HG03520 (cell line): ENCODE results near the gene ABR.
"Not testable (repeated sequence)": the region's sequence is repeated elsewhere in the genome, so short reads cannot be mapped to it uniquely, and the experiment has no call there.

Experiments
- ATAC-seq: cut with Tn5 transposase; IDR thresholded peaks from one replicate; pipeline ENCODE4 v1.9.1; 2021; ENCODE audit warnings: mild to moderate bottlenecking, moderate library complexity; ENCODE audit not compliant: unreplicated experiment

ABR gene

GRCh38 chr17:1174263-1174880, 5.4 kb downstream of the ABR start:
- ATAC-seq = no peak

- ATAC-seq = no peak
These were observed 6.1 kb downstream of the ABR start for GRCh38 chr17:1173432-1174262.

GRCh38 chr17:1171953-1172352, 7.8 kb downstream of the ABR start:
- ATAC-seq = no peak

GRCh38 chr17:1170739-1171138, 9.0 kb downstream of the ABR start:
- ATAC-seq = no peak

- ATAC-seq = no peak
These were observed 9.9 kb downstream of the ABR start for GRCh38 chr17:1169929-1170312.

- no peak for ATAC-seq
These were observed 10.4 kb downstream of the ABR start for GRCh38 chr17:1169221-1169928.

GRCh38 chr17:1168533-1169220, 11.1 kb downstream of the ABR start:
- no peak for ATAC-seq

- ATAC-seq = no peak
These were observed 13.5 kb downstream of the ABR start for GRCh38 chr17:1166276-1166675.

GRCh38 chr17:1165836-1166235, 13.9 kb downstream of the ABR start:
- no peak for ATAC-seq

GRCh38 chr17:1164935-1165556, 14.7 kb downstream of the ABR start:
- ATAC-seq = no peak

GRCh38 chr17:1162116-1162855, 17.5 kb downstream of the ABR start:
- no peak for ATAC-seq

GRCh38 chr17:1160591-1161390, 19.0 kb downstream of the ABR start:
- ATAC-seq = no peak

- ATAC-seq = no peak
These were observed 20.2 kb downstream of the ABR start for GRCh38 chr17:1159431-1160180.

- ATAC-seq = no peak
These were observed 20.9 kb downstream of the ABR start for GRCh38 chr17:1158879-1159278.

- no peak for ATAC-seq
These were observed 22.9 kb downstream of the ABR start for GRCh38 chr17:1156864-1157263.

- no peak for ATAC-seq
These were observed 25.1 kb downstream of the ABR start for GRCh38 chr17:1154704-1155103.

- ATAC-seq = no peak
These were observed 25.8 kb downstream of the ABR start for GRCh38 chr17:1153795-1154546.

GRCh38 chr17:1152582-1152981, 27.2 kb downstream of the ABR start:
- ATAC-seq = not testable (repeated sequence)
